ENCODE measurements around the gene FGD1.

GRCh38 chrX:54483946-54484345 lies 12.1 kb downstream of the FGD1 start:
- TF ChIP-seq EZH2phosphoT487 (conservative IDR thresholded peaks at IDR 0.05; ENCODE audit: low read length) (no peak), CTCF (IDR thresholded peaks at IDR 0.05; ENCODE audit: insufficient read depth, low read length, poor library complexity, severe bottlenecking) (no peak)
